Measurements from ENCODE around the gene AGXT.

Gene AGXT

DNA sequence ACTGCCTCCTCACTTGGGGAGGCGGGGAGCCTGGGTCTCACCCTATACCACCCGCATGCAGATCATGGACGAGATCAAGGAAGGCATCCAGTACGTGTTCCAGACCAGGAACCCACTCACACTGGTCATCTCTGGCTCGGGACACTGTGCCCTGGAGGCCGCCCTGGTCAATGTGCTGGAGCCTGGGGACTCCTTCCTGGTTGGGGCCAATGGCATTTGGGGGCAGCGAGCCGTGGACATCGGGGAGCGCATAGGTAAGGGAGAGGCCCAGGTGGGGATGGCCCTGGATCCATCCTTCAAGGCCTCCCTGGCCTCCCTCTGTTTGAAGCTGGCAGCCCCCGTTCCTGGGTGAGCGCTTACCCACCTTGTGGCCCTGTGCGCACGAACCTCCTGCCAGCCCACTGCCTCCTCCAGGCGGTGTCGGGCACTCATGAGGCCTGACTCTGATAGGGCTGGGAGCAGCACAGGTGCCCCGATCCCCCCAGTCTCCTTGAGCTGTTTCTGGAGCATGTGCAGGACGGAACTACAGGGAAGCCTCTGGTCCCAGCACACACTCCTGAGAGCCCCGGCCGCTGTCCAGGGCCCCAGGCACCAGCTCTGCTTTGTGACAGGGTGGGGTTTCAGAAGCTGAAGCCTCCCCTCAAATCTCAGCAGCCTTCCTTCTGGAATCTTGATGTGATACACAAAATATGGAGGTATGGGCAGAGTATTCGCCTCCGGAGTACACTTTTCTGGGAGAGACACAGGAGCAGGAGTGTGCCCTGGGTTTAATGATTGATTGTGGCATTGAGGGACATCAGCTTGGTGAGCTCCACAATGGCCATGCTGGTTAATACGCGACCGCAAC lies 708 bp downstream of the AGXT start:
- no peaks in the 10 kb centered on the region for H3K27me3 ChIP-seq (ENCODE audit: low read depth)
- H3K4me1 ChIP-seq: no peaks in the 10 kb centered on the region
- H3K4me3 ChIP-seq: no peak overlapping the region
- in situ Hi-C loops (cut with MboI; ENCODE audit: low sequenced_read_pairs): loop anchor here (25.0 kb wide), 1 partner anchor 793 kb away; no protein-coding TSS in a partner anchor
- DNase-seq (ENCODE audit: low spot score in 2 of 2): no peak
- H3K9me3 ChIP-seq: no peaks in the 10 kb centered on the region
- H3K36me3 ChIP-seq (replicated peaks): no peaks in the 10 kb centered on the region

DNA sequence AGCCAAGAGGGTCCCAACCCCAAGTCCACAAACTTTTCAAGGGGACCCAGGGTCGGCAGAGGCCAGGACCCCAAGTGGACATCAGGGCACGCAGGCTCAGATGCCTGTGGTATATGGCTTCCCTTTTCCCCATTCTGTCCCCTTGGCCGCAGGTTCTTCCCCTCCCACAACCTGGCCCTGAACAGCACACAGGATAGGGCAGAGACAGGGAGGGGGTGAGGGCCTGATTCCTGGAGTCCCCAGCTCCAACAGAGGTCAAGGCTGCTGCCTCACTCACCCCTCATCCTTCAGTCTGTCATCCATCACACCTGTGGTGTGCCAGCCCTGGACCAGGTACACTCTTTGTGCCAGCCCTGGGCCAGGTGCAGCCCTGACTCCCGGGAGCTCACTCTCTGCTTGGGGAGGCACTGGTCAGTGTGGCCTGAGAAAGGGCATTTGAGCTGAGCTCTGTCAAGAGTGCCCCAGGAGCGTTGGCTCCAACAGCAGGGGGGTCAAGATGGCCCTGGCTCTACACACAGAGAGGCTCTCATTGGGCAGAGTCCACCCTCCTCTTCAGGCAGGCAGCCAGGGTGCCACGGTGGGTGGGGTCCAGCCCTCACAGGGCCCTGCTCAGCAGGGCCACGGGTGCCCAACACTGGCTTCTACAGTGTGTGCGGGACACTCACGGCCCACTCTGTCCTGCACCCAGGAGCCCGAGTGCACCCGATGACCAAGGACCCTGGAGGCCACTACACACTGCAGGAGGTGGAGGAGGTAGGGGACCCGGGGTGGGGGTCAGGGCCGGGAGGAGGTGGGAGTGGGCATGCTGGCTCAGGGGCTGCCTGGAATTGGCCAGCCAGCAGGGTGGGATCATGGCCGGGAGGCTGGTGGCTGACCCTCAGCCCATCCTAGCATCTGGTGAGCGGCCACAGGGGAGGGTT lies 1.6 kb downstream of the AGXT start:
- no peaks in the 10 kb centered on the region for H3K9me3 ChIP-seq
- no peaks in the 10 kb centered on the region for H3K4me1 ChIP-seq
- in situ Hi-C loops (cut with MboI; ENCODE audit: low sequenced_read_pairs): loop anchor here (25.0 kb wide), 1 partner anchor 792 kb away; no protein-coding TSS in a partner anchor
- H3K4me3 ChIP-seq: no peak overlapping the region
- no peaks in the 10 kb centered on the region for H3K36me3 ChIP-seq (replicated peaks)
- no peak for DNase-seq (ENCODE audit: low spot score in 2 of 2)
- H3K27me3 ChIP-seq (ENCODE audit: low read depth): no peaks in the 10 kb centered on the region

DNA sequence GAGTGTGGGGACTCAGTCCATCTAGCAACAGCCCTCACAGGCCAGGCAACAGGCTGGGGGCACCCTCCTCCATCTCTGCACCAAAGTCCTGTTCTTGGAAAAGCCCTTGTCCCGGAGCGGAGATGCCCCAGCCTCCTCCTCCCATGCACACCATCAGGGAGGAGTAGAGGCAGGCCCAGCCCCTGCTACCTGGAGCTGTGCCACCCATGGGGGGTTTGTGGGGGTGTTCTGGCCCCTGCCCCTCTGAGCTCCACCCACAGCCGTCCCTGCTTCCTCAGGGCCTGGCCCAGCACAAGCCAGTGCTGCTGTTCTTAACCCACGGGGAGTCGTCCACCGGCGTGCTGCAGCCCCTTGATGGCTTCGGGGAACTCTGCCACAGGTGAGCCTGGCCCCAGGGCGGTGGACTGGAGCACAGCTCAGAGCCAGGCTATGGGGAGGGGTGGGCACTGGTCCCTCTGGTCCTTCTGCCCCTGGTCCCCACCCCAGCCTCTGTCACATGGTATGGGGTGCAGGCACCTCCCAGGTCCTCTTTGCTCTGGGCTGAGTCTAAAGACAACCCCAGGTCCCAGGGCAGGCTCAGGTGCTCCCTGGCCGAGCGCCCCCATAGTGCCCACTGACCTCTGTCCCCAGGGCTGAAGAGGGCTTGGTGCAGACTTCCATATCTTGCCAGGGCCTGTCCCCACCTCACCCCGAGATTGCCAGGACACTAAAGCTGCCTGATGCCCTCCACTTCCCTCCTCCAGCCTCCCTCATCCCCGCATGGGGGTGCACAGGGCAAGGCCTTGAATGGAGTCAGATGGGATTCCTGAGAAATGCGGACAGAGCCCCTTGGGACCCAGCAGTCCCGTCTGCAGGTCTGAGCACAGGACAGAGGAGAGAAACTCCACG lies 2.7 kb downstream of the AGXT start:
- no peak overlapping the region for H3K4me3 ChIP-seq
- in situ Hi-C loops (cut with MboI; ENCODE audit: low sequenced_read_pairs): loop anchor here (25.0 kb wide), 1 partner anchor 791 kb away; no protein-coding TSS in a partner anchor
- DNase-seq (ENCODE audit: low spot score in 2 of 2): no peak
- no peaks in the 10 kb centered on the region for H3K27me3 ChIP-seq (ENCODE audit: low read depth)
- H3K9me3 ChIP-seq: no peaks in the 10 kb centered on the region
- H3K4me1 ChIP-seq: no peaks in the 10 kb centered on the region
- H3K36me3 ChIP-seq (replicated peaks): no peaks in the 10 kb centered on the region

DNA sequence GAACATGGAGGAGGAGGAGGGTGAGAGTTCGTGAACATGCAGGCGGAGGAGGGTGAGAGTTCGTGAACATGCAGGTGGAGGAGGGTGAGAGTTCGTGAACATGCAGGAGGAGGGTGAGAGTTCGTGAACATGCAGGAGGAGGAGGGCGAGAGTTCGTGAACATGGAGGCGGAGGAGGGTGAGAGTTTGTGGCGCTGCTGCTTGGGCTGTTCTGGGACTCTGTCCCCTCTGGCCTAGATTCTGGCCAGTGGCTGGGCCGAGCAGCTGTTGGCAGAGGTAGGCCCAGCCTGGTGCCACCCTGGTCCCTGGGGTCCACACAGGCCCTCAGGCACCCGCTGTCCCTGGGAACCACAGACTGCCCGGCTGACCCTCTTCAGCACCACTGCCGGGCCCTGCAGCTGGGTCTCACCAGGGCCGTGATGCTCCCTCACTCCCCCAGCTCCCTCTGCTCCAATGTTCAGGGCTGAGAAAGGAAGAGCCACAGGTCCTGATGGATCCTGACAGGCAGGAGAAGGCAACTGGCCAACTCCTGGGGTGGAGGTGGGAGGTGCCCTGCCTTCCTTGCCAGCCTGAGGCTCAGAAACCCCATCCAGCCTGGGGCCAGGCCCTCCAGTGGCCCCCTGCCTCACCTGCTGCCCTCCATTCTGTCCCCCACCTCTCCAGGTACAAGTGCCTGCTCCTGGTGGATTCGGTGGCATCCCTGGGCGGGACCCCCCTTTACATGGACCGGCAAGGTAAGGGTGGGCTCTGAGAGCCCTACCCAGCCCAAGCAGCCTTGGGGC lies 3.9 kb downstream of the AGXT start:
- no peak for DNase-seq (ENCODE audit: low spot score in 2 of 2)
- in situ Hi-C loops (cut with MboI; ENCODE audit: low sequenced_read_pairs): loop anchor here (25.0 kb wide), 1 partner anchor 790 kb away; no protein-coding TSS in a partner anchor

DNA sequence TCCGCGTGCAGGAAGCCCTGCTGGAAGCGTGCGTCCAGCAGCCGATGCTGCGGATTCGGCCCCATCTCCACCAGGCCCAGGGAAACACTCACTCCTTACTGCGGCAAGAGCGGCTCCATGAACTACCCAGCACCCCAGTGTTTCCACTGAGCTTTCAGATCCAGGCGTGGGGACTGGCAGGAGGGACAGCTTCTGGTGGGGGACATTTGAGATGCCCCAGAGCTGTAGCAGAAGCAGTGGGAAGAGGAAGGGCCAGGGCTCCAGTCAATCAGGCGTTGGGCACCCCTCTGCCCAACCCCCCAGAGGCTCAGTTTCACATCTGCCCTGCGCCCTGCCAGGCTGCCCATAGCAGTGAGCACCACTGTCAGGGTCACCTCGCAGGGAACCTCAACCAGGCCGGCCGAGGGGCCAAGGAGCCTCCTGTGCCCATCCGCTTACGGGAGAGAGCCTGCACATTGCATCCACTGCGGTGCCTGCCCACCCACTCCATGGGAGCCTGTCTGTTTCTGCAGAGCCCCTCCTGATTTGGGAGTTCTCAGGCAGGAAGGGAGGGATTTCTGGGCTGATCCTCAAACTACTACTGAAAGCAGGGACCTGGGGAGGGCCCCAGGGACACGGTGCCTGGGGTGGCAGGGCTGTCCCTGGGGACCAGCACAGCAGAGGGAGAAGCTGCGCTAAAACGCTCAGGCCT lies 4.6 kb downstream of the AGXT start:
- Histone ChIP-seq H3K4me3 (no peak overlapping the region), H3K4me1 (no peaks in the 10 kb centered on the region), H3K36me3 (replicated peaks) (no peaks in the 10 kb centered on the region), H3K27me3 (ENCODE audit: low read depth) (no peaks in the 10 kb centered on the region), H3K9me3 (no peaks in the 10 kb centered on the region)
- DNase-seq (ENCODE audit: low spot score in 2 of 2): no peak
- in situ Hi-C loops (cut with MboI; ENCODE audit: low sequenced_read_pairs): loop anchor here (25.0 kb wide), 1 partner anchor 789 kb away; no protein-coding TSS in a partner anchor

More for the DNA sequence above, 3.9 kb downstream of the AGXT start:
- no peaks in the 10 kb centered on the region for H3K4me1 ChIP-seq
- H3K36me3 ChIP-seq (replicated peaks): no peaks in the 10 kb centered on the region
- no peaks in the 10 kb centered on the region for H3K27me3 ChIP-seq (ENCODE audit: low read depth)
- no peak overlapping the region for H3K4me3 ChIP-seq
- no peaks in the 10 kb centered on the region for H3K9me3 ChIP-seq

DNA sequence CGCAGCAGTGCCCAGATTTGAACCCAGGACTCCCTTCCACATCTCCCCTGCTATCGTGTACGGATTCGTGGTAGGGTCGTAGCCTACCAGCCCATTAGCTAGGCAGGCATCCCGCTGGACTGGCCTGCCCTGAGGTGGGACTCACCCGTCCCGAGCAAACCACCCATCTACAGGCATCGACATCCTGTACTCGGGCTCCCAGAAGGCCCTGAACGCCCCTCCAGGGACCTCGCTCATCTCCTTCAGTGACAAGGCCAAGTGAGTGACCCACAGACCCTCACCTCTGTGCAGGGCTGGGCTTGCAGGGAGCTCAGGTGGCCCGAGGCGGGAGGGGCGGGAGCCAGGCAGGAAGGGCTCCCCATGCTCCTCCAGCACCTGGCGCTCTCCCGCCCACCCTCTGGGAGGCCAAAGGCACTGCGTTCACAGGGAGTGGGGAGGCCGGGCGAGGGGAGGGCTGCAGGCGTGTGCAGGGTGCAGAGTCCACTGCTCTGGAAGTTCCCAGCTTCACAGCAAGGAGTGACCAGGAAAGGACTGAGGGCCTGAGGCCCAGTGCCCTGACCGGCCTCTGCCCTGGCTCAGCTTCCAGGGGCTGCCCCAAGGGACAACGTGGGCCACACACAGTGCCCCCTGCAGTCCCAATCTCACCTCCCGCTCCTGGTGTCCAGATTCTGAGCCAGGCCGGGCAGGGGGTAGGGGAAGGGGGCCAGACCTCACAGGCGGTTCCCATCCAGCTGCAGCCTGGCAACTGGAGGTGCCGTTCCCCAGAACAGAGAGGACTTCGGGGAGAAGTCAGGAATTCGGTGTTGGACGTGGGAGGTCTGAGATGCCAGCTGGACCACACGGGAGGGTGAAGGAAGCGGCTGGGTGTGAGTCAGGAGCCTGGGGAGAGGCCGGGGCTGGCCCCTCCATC lies 5.4 kb downstream of the AGXT start:
- Histone ChIP-seq H3K4me1 (no peaks in the 10 kb centered on the region), H3K27me3 (ENCODE audit: low read depth) (no peaks in the 10 kb centered on the region), H3K9me3 (no peaks in the 10 kb centered on the region), H3K4me3 (no peak overlapping the region), H3K36me3 (replicated peaks) (no peaks in the 10 kb centered on the region)
- in situ Hi-C loops (cut with MboI; ENCODE audit: low sequenced_read_pairs): loop anchor here (25.0 kb wide), 1 partner anchor 788 kb away; no protein-coding TSS in a partner anchor
- DNase-seq (ENCODE audit: low spot score in 2 of 2): no peak

DNA sequence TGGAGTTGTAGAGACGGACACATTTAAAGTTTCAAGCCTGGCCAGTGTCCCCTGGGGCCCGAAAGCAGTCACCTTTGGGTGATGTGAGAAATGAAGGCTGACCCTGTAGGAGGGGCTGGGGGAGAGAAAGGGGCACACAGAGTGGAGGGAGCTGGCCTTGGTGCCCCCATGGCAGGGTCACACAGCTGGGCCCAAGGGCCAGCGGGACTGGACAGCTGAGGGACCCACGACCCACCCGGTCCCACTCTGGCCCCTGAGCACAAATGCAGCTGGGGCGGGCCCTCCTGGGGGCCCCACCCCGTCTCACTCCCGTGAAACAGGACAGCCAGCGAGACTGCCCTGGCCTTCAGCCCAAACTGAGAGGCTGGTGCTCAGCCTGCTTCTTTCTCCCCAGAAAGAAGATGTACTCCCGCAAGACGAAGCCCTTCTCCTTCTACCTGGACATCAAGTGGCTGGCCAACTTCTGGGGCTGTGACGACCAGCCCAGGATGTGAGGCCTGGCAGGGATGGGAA lies 6.1 kb downstream of the AGXT start:
- in situ Hi-C loops (cut with MboI; ENCODE audit: low sequenced_read_pairs): loop anchor here (25.0 kb wide), 1 partner anchor 788 kb away; no protein-coding TSS in a partner anchor
- no peaks in the 10 kb centered on the region; the same call in 1 of the 2 replicates for H3K27me3 ChIP-seq (ENCODE audit: low read depth)
- DNase-seq (ENCODE audit: low spot score in 2 of 2): no peak
- no peak overlapping the region for H3K4me3 ChIP-seq
- H3K36me3 ChIP-seq (replicated peaks): no peaks in the 10 kb centered on the region
- H3K9me3 ChIP-seq: no peaks in the 10 kb centered on the region
- H3K4me1 ChIP-seq: no peaks in the 10 kb centered on the region

DNA sequence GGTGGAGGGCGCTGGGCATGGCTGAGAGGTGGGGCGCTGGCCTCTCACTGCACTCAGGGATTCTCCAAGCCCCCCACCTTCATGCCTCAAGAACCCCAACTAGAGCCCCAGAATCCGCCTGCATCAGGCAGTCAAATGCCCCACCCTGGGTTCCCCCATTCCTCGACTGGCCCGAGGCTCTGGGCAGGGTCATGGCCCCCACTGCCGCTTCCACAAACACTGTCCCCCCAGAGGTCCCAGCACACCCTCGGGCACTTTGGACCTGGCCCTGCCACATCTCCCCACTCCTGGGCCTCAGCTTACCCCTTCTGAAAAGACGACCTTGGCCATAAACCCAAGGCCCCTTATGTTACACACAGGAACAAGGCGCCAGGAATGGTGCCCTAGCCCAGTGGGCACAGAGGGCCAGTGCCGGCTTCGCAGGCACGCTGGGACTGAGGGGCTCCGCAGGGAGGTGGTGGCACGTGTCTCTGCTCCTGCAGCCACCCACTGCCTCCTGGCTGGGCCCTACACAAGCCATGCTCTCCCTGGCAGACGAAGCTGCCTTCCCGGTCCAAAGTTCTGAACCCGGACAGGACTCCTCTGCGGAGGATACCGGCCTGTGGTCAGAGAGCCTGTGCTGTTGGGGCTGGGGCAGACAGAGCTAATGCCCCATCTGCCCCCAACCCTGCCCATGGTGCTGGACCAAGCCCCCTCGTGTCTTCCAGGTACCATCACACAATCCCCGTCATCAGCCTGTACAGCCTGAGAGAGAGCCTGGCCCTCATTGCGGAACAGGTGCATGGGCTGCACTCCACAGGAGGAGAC lies 6.8 kb downstream of the AGXT start:
- H3K4me3 ChIP-seq: no peak overlapping the region
- in situ Hi-C loops (cut with MboI; ENCODE audit: low sequenced_read_pairs): no loop called here
- no peaks in the 10 kb centered on the region for H3K4me1 ChIP-seq
- H3K9me3 ChIP-seq: no peaks in the 10 kb centered on the region
- DNase-seq (ENCODE audit: low spot score in 2 of 2): no peak
- no peaks in the 10 kb centered on the region; the same call in 1 of the 2 replicates for H3K27me3 ChIP-seq (ENCODE audit: low read depth)
- H3K36me3 ChIP-seq (replicated peaks): no peaks in the 10 kb centered on the region

DNA sequence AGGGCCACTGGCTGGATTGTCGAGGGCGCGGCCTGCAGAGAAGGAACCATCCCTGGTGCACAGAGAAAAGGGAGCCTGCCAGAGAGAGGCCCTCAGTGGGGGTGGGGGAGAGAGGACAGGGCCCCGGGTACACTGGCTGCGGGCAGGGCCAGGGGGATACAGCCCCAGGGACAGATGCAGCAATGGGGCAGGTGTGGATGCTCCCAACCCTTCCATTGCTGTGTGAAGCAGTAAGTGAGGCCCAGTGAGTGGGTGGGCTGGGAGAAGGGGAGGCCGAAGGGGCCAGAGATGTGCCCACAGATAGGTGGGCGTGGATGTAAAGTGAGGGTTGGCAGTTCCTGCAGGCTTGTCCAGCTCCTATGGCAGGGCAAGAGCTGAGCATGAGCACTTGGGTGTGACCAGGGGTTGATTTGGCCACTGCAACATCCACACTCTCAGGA lies 7.4 kb downstream of the AGXT start:
- H3K4me1 ChIP-seq: no peaks in the 10 kb centered on the region

DNA sequence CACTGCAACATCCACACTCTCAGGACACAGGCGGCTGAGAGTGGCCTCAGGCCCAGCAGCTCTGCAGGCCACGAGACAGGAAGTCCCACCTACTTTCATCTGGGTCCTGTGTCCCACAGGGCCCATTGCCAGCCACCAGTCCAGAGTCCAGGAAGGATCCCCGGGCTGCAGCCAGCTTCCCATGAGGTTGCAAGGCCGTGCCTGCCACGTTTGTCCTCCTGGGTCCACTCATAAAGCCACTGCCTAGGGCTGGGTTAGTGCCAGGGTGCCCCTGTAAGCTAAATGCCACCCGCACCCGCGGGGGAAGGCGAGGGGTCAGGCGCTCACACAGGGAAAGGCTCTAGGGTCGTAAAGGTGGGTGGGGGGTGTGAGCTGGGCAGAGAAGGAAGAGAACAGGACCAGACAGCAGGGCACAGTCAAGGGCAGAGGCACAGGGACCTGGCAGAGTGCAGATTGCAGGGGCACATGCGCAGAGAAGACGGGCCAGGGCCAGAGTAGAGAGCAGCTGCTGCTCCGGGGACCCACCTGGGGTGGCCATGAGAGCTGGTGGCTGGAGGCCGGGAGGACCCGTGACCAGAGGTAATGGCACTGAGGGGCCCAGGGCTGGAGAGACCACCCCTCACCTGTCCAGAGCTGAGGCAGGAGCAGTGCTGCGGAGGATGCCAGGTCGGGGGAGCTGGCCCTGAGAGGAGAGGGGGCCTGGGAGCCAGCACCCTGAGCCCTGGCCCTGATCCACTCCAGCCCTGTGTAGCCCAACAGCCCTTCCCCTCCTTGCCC lies 8.0 kb downstream of the AGXT start:
- Histone ChIP-seq H3K4me3 (no peak overlapping the region), H3K9me3 (no peaks in the 10 kb centered on the region), H3K36me3 (replicated peaks) (no peaks in the 10 kb centered on the region), H3K4me1 (no peaks in the 10 kb centered on the region), H3K27me3 (ENCODE audit: low read depth) (no peaks in the 10 kb centered on the region; the same call in 1 of the 2 replicates)
- in situ Hi-C loops (cut with MboI; ENCODE audit: low sequenced_read_pairs): no loop called here
- no peak for DNase-seq (ENCODE audit: low spot score in 2 of 2)

More for the DNA sequence above, 7.4 kb downstream of the AGXT start:
- Histone ChIP-seq H3K9me3 (no peaks in the 10 kb centered on the region), H3K36me3 (replicated peaks) (no peaks in the 10 kb centered on the region), H3K4me3 (no peak overlapping the region), H3K27me3 (ENCODE audit: low read depth) (no peaks in the 10 kb centered on the region; the same call in 1 of the 2 replicates)
- in situ Hi-C loops (cut with MboI; ENCODE audit: low sequenced_read_pairs): no loop called here
- DNase-seq (ENCODE audit: low spot score in 2 of 2): no peak

Measured in HAP-1 (cell line).